ENCODE measurements around the gene ZNF280A. TPM values are rescaled to one million over a fixed set of nuclear protein-coding genes. Genes with fewer than 3 reads are reported as not detected.
"Not testable (repeated sequence)": the region's sequence is repeated elsewhere in the genome, so short reads cannot be mapped to it uniquely, and the experiment has no call there.

The ZNF280A gene
- total and polyA plus RNA-seq, 4 experiments from 2014 or later: not detected

DNA sequence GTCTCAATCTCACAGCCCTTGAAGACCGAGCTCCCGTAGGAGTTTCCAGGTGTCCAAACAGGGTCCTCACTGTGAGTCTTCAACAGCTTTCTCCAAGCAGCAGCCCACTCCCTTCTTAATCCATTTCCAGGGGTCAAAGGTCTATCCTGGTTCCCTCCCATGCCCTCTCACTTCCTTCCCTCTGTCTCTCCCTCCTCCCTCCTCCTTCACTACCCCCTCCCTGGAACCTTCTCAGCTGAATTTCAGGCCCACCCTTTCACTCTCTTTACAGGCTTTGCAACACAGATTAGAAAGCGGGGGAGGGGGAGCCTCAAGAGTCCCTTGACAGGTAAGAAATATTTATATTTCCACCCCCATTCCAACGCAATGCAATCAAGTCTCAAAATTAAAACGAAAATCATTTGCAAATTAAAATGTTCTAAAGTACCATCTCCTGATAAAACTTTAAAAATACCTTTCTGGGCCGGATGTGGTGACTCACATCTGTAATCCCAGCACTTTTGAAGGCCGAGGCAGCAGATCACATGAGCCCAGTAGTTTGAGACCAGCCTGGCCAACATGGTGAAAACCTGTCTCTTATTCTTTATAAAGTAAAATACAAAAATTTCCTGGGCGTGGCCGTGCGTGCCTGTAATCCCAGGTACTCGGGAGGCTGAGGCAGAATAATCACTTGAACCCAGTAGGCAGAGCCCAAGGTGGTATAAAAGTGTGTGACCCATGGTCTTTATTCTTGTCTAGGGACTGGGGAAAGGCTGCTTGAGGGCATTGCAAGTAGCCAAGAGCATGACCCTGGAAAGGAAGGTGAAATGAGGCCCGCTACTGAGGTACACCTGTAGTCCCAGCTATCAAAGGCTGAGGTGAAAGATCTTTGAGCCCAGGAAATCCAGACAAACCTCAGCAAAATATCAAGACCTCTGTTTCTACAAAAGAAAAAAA, 865 bp upstream of the ZNF280A start:
- intact Hi-C loops (cut with micrococcal nuclease): no loop called here
- Mint-ChIP-seq H3K4me3 (no peak overlapping the region), H3K36me3 (no peaks in the 10 kb centered on the region), H3K9me3 (peaks cover 0 to 2% (median 0%) of the 10 kb centered on the region in 8 donors), H3K27me3 (peaks cover 7 to 21% of the 10 kb centered on the region in 2 donors), H3K27ac (no peak overlapping the region), H3K4me1 (peaks cover 0 to 4% (median 0%) of the 10 kb centered on the region in 4 donors)
- Histone ChIP-seq H3K27me3 (ENCODE audit: insufficient read depth, low read length) (no peaks in the 10 kb centered on the region), H3K4me1 (ENCODE audit: insufficient read depth, low read length) (peaks cover 15% of the 10 kb centered on the region), H3K36me3 (ENCODE audit: insufficient read depth, low read length) (no peaks in the 10 kb centered on the region), H3K27ac (ENCODE audit: low read depth, low read length) (no peak overlapping the region), H3K4me3 (ENCODE audit: low read length in 2 of 2) (no peak overlapping the region), H3K9me3 (ENCODE audit: control insufficient read depth in 1 of 2, low read length in 2 of 2) (no peaks in the 10 kb centered on the region)
- ChIA-PET POLR2A (ENCODE audit: partially characterized antibody) (no interaction called here), CTCF (ENCODE audit: partially characterized antibody) (interaction anchor here (0.6 to 2.4 kb wide), 2 partner anchors 12 to 17 kb away, joined by 4 to 9 read pairs; partner anchors contain the start of gene ZNF280B)
- no peak for DNase-seq

DNA sequence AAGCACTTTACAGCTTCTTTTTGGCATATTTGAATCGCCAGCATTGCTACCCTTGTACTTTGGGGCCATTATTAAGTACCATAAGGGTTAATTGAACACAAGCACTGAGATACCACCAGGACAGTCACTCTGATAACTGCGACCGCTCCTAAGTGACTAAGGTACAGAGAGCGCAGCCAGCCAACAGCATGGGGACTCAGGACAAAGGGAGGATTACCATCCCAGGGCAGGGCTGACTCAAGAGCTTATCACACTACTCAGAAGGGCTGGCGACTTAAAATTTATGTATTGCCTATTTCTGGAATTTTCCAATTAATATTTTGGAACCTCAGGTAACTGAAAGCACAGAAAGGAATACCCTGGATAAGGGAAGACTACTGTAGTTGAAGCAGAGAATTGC, 479 bp downstream of the ZNF280A start:
- peaks cover 0 to 4% (median 0%) of the 10 kb centered on the region in 4 donors for H3K4me1 Mint-ChIP-seq
- POLR2A ChIA-PET (ENCODE audit: partially characterized antibody): no interaction called here
- DNase-seq: no peak
- CTCF ChIA-PET (ENCODE audit: partially characterized antibody): interaction anchor here (2.4 kb wide), 1 partner anchor 11 kb away, joined by 9 read pairs; the partner anchor contains the start of gene ZNF280B
- no peaks in the 10 kb centered on the region for H3K36me3 Mint-ChIP-seq
- peaks cover 0 to 2% (median 0%) of the 10 kb centered on the region in 8 donors for H3K9me3 Mint-ChIP-seq
- Histone ChIP-seq H3K4me1 (ENCODE audit: insufficient read depth, low read length) (peaks cover 15% of the 10 kb centered on the region), H3K27me3 (ENCODE audit: insufficient read depth, low read length) (no peaks in the 10 kb centered on the region), H3K27ac (ENCODE audit: low read depth, low read length) (no peak overlapping the region), H3K36me3 (ENCODE audit: insufficient read depth, low read length) (no peaks in the 10 kb centered on the region), H3K4me3 (ENCODE audit: low read length in 2 of 2) (no peak overlapping the region), H3K9me3 (ENCODE audit: control insufficient read depth in 1 of 2, low read length in 2 of 2) (no peaks in the 10 kb centered on the region)
- peaks cover 15 to 22% of the 10 kb centered on the region in 2 donors for H3K27me3 Mint-ChIP-seq
- intact Hi-C loops (cut with micrococcal nuclease): no loop called here
- H3K4me3 Mint-ChIP-seq: no peak overlapping the region
- H3K27ac Mint-ChIP-seq: no peak overlapping the region

GRCh38 chr22:22516992-22517391, 3.1 kb downstream of the ZNF280A start:
- DNase-seq: no peak
- Histone ChIP-seq H3K4me1 (ENCODE audit: insufficient read depth, low read length) (peaks cover 15% of the 10 kb centered on the region), H3K9me3 (ENCODE audit: control insufficient read depth in 1 of 2, low read length in 2 of 2) (no peaks in the 10 kb centered on the region), H3K27me3 (ENCODE audit: insufficient read depth, low read length) (no peaks in the 10 kb centered on the region), H3K27ac (ENCODE audit: low read depth, low read length) (no peak overlapping the region), H3K36me3 (ENCODE audit: insufficient read depth, low read length) (no peaks in the 10 kb centered on the region), H3K4me3 (ENCODE audit: low read length in 2 of 2) (no peak overlapping the region)
- Mint-ChIP-seq H3K4me3 (no peak overlapping the region), H3K36me3 (no peaks in the 10 kb centered on the region), H3K27me3 (peaks cover 15 to 25% of the 10 kb centered on the region in 2 donors), H3K4me1 (peaks cover 0 to 4% (median 0%) of the 10 kb centered on the region in 4 donors), H3K27ac (no peak overlapping the region), H3K9me3 (no peaks in the 10 kb centered on the region)
- POLR2A ChIA-PET (ENCODE audit: partially characterized antibody): no interaction called here
- intact Hi-C loops (cut with micrococcal nuclease): no loop called here
- CTCF ChIA-PET (ENCODE audit: partially characterized antibody): interaction anchor here (0.8 kb wide), 1 partner anchor 8 kb away, joined by 3 read pairs; no protein-coding TSS in a partner anchor

GRCh38 chr22:22515890-22516289, 4.2 kb downstream of the ZNF280A start:
- CTCF ChIA-PET (ENCODE audit: partially characterized antibody): no interaction called here
- Histone ChIP-seq H3K4me3 (ENCODE audit: low read length in 2 of 2) (no peak overlapping the region), H3K9me3 (ENCODE audit: control insufficient read depth in 1 of 2, low read length in 2 of 2) (no peaks in the 10 kb centered on the region), H3K4me1 (ENCODE audit: insufficient read depth, low read length) (peaks cover 5% of the 10 kb centered on the region), H3K27me3 (ENCODE audit: insufficient read depth, low read length) (no peaks in the 10 kb centered on the region), H3K27ac (ENCODE audit: low read depth, low read length) (no peak overlapping the region), H3K36me3 (ENCODE audit: insufficient read depth, low read length) (no peaks in the 10 kb centered on the region)
- H3K27ac Mint-ChIP-seq: no peak overlapping the region
- intact Hi-C loops (cut with micrococcal nuclease): no loop called here
- peaks cover 16 to 25% of the 10 kb centered on the region in 2 donors for H3K27me3 Mint-ChIP-seq
- POLR2A ChIA-PET (ENCODE audit: partially characterized antibody): no interaction called here
- H3K36me3 Mint-ChIP-seq: peaks cover 0 to 3% of the 10 kb centered on the region in 2 donors
- H3K4me1 Mint-ChIP-seq: peaks cover 0 to 2% (median 0%) of the 10 kb centered on the region in 4 donors
- H3K4me3 Mint-ChIP-seq: no peak overlapping the region
- DNase-seq: no peak
- peaks cover 0 to 6% (median 0%) of the 10 kb centered on the region in 8 donors for H3K9me3 Mint-ChIP-seq

DNA sequence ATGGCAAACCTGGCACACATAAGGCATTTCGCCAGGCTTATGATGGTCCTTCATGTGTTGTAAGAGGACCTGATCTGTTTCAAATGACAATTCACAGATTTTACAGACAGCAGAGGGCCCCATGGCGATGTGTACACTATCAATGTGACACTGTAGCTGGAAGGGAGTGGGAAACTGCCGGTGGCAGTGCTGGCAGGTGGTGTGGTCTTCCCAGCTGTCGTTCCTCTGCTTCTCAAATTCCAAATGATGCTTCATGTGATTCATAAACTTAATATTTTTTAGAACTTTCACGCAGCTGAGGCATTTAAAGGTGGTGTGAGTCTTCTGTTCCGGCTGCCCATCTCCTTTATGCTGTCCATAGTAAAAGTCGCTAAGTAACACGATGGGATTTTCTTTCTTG, 5.6 kb downstream of the ZNF280A start:
- H3K27me3 Mint-ChIP-seq: peaks cover 14 to 23% of the 10 kb centered on the region in 2 donors
- H3K27me3 ChIP-seq (ENCODE audit: insufficient read depth, low read length); H3K9me3 Mint-ChIP-seq; H3K4me1 Mint-ChIP-seq; POLR2A ChIA-PET (ENCODE audit: partially characterized antibody); H3K27ac Mint-ChIP-seq; H3K36me3 ChIP-seq (ENCODE audit: insufficient read depth, low read length); H3K27ac ChIP-seq (ENCODE audit: low read depth, low read length); CTCF ChIA-PET (ENCODE audit: partially characterized antibody); DNase-seq; H3K9me3 ChIP-seq (ENCODE audit: control insufficient read depth in 1 of 2, low read length in 2 of 2); H3K36me3 Mint-ChIP-seq; H3K4me3 ChIP-seq (ENCODE audit: low read length in 2 of 2); H3K4me1 ChIP-seq (ENCODE audit: insufficient read depth, low read length); intact Hi-C loops (cut with micrococcal nuclease); H3K4me3 Mint-ChIP-seq: not testable (repeated sequence)

DNA sequence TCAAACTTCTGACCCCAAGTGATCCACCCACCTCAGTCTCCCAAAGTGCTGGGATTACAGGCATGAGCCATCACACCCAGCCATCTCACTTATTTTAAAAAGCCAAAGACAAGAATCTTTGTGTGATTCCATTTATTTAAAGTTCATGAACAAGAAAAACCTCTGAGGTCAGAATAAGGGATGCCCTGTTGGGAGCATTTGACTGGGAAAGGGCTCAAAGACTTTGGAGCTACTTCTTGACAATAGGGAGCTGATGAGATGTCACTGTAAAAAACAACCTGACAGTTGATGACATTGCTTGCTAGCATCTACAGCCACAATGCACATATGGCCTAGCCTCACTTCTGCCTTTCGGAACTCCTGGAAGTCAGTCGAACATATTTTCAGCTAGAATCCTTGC, 6.5 kb downstream of the ZNF280A start:
- no peak overlapping the region for H3K27ac ChIP-seq (ENCODE audit: low read depth, low read length)
- no peak overlapping the region for H3K4me3 ChIP-seq (ENCODE audit: low read length in 2 of 2)
- DNase-seq: no peak
- ChIA-PET POLR2A (ENCODE audit: partially characterized antibody) (no interaction called here), CTCF (ENCODE audit: partially characterized antibody) (no interaction called here)
- Mint-ChIP-seq H3K9me3 (peaks cover 0 to 8% (median under 1%) of the 10 kb centered on the region in 8 donors), H3K4me1 (peaks cover 0 to 5% (median 2%) of the 10 kb centered on the region in 4 donors), H3K36me3 (peaks cover 0 to 3% of the 10 kb centered on the region in 2 donors), H3K27ac (no peak overlapping the region), H3K4me3 (no peak overlapping the region), H3K27me3 (peaks cover 14 to 21% of the 10 kb centered on the region in 2 donors)
- H3K9me3 ChIP-seq (ENCODE audit: control insufficient read depth in 1 of 2, low read length in 2 of 2): no peaks in the 10 kb centered on the region
- no peaks in the 10 kb centered on the region for H3K36me3 ChIP-seq (ENCODE audit: insufficient read depth, low read length)
- peaks cover 5% of the 10 kb centered on the region for H3K4me1 ChIP-seq (ENCODE audit: insufficient read depth, low read length)
- no peaks in the 10 kb centered on the region for H3K27me3 ChIP-seq (ENCODE audit: insufficient read depth, low read length)
- intact Hi-C loops (cut with micrococcal nuclease): no loop called here

GRCh38 chr22:22512951-22513350, 7.1 kb downstream of the ZNF280A start:
- H3K4me3 Mint-ChIP-seq: no peak overlapping the region
- peaks cover 2 to 3% of the 10 kb centered on the region in 2 donors for H3K36me3 Mint-ChIP-seq
- peaks cover 2 to 7% (median 2%) of the 10 kb centered on the region in 4 donors for H3K4me1 Mint-ChIP-seq
- DNase-seq: no peak
- intact Hi-C loops (cut with micrococcal nuclease): no loop called here
- H3K27ac ChIP-seq (ENCODE audit: low read depth, low read length): no peak overlapping the region
- H3K4me1 ChIP-seq (ENCODE audit: insufficient read depth, low read length): peaks cover 8% of the 10 kb centered on the region
- peaks cover 0 to 8% (median under 1%) of the 10 kb centered on the region in 8 donors for H3K9me3 Mint-ChIP-seq
- H3K27me3 ChIP-seq (ENCODE audit: insufficient read depth, low read length): no peaks in the 10 kb centered on the region
- H3K36me3 ChIP-seq (ENCODE audit: insufficient read depth, low read length): no peaks in the 10 kb centered on the region
- no peaks in the 10 kb centered on the region for H3K9me3 ChIP-seq (ENCODE audit: control insufficient read depth in 1 of 2, low read length in 2 of 2)
- peaks cover 14 to 21% of the 10 kb centered on the region in 2 donors for H3K27me3 Mint-ChIP-seq
- no peak overlapping the region for H3K4me3 ChIP-seq (ENCODE audit: low read length in 2 of 2)
- no peak overlapping the region for H3K27ac Mint-ChIP-seq
- CTCF ChIA-PET (ENCODE audit: partially characterized antibody): no interaction called here
- POLR2A ChIA-PET (ENCODE audit: partially characterized antibody): interaction anchor here (0.5 to 0.6 kb wide), 2 partner anchors 25 to 193 kb away, joined by 3 to 4 read pairs; no protein-coding TSS in a partner anchor
